ENCODE data around the gene HEXIM1.

DNA sequence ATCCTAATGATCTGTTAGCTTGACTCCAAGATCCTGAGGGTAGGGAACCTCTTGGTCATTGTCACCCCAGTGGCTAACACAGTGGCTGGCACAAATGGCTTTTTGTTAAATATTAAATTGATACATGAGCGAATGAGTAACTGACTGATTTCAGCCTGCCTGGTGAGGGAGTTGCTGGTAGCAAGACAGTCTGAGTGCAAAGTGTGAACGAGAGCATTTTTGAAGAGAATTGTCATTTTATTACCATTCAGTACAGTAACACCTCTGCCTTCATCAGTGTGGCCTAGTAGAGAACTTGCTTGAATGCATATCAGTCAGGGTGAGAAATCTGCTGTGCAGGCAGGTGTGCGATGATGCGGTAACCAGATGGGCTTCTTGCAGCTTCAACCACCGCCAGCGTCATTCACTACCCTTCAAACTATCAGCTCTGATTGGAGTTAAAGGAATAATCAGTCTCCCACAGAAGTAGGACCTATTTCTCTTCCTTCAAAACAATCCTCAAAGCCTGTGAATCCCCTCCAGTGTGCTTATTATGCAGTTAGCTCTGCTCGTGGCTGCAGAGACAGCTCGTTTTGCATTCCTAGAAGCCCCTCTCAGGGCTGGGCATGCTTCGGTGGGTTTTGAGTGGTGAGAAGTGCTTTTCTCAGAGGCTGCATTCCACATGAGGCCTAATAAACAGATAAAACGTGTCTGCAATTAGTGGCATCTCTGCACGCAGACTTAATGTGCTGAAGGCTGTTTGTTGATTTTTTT is 42.4 kb downstream of the HEXIM1 start:
- TF ChIP-seq, protein P1, sequence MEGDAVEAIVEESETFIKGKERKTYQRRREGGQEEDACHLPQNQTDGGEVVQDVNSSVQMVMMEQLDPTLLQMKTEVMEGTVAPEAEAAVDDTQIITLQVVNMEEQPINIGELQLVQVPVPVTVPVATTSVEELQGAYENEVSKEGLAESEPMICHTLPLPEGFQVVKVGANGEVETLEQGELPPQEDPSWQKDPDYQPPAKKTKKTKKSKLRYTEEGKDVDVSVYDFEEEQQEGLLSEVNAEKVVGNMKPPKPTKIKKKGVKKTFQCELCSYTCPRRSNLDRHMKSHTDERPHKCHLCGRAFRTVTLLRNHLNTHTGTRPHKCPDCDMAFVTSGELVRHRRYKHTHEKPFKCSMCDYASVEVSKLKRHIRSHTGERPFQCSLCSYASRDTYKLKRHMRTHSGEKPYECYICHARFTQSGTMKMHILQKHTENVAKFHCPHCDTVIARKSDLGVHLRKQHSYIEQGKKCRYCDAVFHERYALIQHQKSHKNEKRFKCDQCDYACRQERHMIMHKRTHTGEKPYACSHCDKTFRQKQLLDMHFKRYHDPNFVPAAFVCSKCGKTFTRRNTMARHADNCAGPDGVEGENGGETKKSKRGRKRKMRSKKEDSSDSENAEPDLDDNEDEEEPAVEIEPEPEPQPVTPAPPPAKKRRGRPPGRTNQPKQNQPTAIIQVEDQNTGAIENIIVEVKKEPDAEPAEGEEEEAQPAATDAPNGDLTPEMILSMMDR (IDR thresholded peaks at IDR 0.05), result no peak
- TF ChIP-seq POLR2A (IDR thresholded peaks at IDR 0.05), result no peak
